Inferior parietal cortex (tissue), 1 donor: Measurements from ENCODE around the gene FBXO33.

Experiments
- DNase-seq: peaks from one replicate; pipeline ENCODE4 v3.0.0-alpha.2; 2016; ENCODE audit errors: extremely low spot score

The FBXO33 gene, protein sequence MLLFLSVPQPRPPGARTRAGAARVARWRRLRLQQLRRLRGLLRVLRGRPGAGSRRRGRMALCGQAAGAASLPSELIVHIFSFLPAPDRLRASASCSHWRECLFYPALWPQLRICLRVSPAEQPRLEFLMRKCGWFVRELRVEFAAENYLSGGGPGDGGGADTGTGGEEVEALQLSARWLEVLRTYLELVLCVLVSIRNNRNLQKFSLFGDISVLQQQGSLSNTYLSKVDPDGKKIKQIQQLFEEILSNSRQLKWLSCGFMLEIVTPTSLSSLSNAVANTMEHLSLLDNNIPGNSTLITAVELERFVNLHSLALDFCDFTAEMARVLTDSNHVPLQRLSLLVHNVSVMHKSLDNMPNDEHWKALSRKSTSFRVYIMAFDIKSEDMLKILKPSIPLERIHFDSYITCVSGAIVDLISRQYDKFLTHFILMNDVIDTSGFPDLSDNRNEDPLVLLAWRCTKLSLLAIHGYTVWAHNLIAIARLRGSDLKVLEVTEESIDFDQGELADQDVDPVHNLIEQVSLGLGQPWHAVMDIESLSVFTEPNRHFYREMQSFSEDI

DNA sequence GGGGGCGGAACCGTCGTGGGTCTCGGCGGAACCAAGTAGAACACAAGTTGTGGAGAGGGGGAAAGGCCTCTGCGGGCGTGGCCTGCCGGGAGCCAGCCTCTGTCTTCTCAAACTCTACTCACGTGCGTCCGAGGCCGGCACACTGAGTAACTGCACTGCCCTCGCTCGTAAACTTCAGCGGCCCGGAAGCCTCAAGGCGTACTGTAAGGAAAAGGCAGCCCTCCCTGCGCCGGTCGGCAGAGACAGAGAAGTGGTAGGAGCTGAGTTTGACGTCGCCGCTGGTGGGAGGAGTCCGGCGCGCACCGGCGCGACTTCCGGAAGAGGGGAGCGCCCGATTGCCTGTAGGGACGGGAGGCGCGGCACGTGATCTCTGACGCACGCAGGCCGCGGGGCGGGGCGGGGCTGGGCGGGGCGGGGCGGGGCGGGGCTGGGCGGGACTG is at the start of gene FBXO33:
TSS of gene FBXO33 (minus strand) at position 255 of the 440 bp plus-strand sequence. CDS start 271 bp downstream, outside the sequence.
- peak; percentile 93 for DNase-seq

- no peak for DNase-seq
Observed at GRCh38 chr14:39474416-39474911, 42.2 kb upstream of the FBXO33 start.

DNA sequence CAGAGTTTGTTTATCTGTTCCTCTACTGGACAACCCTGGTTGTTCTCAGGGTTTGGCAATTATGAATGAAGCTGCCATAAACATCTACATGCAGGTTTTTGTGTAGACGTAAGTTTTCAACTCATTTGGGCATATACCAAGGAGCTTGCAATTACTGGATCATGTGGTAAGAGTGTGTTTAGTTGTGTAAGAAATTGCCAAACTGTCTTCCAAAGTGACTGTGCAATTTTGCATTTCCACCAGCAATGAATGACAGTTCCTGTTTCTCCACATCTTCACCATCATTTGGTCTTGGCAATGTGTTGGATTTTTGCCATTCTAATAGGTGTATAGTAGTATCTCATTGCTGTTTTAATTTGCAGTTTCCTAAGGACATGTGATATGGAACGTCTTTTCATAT is 39.8 kb upstream of the FBXO33 start:
- no peak for DNase-seq

DNA sequence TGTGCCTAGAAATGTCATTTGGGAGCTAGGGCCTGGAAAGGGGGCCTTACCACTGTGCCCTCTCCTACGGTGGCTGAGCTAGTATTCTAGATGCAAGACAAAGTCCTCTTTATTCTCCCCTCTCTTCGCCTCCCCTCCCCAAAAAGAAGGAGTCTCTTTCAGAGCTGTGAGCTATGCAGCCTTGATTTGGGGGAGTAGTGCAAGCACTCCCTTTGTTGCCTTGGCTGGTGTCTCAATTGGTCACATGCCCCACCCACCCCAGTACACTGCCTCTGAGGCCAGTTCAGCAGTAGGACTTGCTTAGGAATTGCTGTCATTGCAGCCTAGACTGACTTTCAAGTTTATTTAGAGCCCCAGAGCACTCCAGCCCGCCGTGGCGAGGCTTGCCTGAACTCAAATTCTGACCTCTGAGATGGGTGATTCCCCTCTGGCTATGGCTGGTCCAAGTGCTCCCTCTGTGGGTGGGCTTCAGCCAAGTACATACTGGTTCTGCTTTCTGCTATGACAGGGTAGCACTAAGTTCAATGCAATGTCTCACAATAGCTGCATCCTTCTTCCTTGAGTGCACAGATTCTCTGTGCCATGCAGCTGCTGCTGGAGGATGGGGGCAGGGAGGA is 37.0 kb upstream of the FBXO33 start:
- DNase-seq: no peak

DNA sequence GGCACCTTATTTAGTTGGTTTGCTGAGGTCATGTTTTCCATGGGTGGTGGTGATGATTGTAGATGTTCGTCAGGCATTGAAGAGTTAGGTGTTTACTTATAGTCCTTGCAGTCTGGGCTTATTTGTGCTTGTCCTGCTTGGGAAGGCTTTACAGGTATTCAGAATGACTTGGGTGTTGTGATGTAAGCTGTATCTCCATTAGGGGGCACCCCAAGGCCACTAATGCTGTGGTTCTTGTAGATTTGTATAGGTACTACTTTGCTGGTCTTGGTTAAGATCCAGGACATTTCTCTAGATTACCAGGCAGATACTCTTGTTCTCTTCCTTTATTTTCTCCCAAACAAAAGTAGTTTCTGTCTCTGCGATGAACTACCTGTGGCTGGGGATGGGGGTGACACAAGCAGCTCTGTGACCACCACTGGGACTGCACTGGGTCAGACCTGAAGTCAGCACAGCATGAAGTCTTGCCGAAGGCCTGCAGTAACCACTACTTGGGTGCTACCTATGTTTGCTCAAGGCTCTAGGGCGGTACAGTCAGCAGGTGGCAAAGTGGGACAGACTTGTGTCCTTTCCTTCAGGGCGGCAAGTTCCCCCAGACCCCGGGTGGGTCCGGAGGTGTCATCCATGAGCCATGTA is 35.8 kb upstream of the FBXO33 start:
- DNase-seq: no peak

DNA sequence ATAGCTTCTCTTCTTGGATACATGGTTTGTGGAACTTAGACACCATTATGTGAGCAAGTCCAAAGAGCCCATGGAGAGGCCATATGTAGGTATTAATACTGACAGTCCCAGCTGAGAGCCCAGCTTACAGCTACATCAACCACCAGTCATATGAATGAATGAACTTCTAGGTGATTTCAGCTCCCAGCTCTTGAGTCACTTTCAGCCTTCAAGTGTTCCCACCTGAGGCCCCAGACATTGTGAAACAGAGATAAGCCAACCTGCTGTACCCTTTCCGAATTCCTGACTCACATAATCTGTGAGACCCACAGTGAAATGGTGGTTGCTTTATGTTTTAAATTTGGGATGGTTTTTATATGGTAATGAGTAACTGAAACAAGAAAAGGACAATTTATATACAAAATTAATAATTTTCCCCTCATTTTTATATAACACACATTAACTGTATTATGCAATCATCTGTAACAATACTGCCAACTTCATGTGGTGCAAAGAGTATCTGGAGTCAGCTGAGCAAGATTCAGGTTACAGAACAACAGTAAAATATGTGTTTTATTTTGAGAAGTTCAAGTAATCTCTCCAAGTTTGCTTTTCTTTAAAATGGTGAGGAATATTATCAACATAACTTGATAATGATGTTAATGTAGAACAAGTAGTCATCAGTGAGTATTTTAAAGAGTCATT is 27.7 kb upstream of the FBXO33 start:
- no peak for DNase-seq

DNA sequence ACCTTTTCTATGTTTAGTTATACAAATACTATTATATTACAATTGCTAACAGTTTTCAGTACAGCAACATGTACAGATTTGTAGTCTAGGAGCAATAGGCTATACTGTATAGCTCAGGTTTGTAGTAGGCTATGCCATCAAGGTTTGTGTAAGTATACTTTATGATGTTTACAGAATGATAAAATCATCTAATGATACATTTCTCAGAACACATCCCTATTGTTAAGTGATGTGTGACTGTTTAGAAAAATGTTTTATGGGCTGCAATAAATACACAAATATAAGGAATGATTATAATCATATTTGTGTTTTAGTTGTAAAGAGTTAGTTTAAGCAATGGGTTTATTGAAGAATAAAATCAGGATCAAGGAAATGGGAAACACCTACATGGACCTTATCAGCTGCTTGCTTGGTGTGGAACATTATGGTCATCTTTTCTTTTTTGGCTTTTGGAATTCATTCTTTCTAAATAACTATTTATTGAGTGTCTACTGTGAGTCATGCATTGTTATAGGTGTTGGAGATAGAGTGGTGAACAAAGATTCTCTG is 24.5 kb upstream of the FBXO33 start:
- DNase-seq: no peak

DNA sequence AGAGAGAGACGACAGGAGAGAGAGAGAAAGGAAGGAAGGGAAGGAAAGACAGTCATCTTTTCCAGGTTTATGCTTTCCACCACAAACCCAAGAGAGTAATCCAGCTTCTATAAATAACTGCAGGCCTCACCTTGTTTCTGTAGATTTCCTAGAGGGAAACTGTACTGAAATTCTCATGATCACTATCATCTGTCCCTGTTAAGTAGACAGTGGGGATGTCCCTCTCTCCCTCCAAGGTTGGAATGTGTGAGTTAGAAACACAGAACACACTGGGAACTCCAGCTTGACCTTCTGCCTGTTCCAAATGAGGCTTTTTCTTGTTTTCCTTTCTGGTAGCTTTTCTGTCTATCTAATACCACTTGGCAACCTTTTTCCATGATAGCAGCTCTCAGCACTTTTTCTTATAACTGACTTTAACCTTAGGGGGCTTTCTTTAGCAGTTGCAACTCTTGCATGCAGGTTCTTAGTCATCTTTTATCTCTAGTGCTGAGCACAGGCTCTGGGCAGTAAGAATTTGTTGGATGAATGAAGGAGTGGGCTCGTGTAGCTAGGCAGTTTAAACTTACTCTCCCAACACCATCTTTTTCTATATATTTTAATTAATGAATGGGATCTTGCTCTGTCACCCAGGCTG is 22.8 kb upstream of the FBXO33 start:
- no peak for DNase-seq

GRCh38 chr14:39452680-39453079 is 20.4 kb upstream of the FBXO33 start:
- peak; percentile 34 for DNase-seq

DNA sequence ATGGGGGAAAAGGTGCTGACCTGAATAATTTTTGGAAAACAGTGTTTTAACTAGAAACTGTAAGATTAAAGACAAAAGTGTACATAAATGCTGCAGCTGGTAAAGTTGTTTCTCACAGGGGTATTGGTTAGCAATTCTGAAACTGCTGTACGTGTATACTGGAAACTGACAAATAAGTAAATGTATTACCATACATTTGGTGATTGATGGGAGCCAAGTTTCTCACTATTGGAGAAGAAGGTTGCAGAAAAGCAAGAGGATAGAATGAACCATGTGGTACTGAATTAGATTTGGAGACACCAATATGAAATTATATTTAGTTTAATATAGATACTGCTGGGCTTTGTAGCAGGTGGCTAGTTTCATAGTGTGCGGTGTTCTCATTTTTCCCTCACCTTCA is 19.6 kb upstream of the FBXO33 start:
- DNase-seq: no peak

- no peak for DNase-seq
Observed at GRCh38 chr14:39447175-39447661, 15.0 kb upstream of the FBXO33 start.

- no peak for DNase-seq
Observed at GRCh38 chr14:39446131-39446744, 14.0 kb upstream of the FBXO33 start.

DNA sequence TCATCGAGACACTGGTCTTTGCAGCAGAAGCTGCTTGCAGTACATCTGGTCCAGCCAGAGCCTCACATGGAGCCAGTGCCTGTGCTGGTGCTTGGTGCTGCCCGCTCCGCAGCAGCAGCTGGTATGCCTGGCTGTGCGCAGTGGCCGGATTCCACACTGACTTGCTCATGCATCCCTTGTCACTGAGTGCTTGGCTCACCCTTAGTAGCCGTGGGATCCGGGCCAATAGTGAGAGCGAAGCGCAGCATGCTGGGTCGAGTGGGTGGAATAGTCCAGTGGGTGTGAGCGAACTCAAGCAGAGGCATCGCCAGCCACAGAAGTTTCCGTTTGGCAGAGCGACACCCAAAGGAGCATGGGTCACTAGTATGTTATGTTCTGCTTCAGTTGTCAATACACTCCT is 10.1 kb upstream of the FBXO33 start:
- DNase-seq: no peak

DNA sequence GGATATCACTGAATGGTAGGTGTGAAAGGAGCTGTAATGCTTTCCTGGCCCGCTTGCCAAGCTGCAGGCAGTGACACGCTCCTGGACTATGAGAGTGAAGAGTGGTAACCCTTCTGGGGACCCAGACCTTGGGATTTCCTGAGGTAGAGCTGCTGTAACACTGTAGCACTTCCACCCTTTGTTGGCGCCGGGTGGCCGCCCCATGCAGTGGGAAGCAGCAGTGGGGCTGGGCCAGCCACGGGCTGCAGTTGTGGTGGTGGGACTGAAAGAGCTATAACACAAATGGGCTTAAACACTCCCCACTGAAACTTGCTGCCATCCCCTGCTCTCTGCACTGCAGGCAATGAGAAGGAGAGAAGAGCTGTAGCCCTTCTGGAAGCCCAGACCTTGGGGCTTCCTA is 9.6 kb upstream of the FBXO33 start:
- DNase-seq: no peak

GRCh38 chr14:39440975-39441374 is 8.7 kb upstream of the FBXO33 start:
- no peak for DNase-seq

GRCh38 chr14:39435241-39435640 is 3.0 kb upstream of the FBXO33 start:
- DNase-seq: no peak

DNA sequence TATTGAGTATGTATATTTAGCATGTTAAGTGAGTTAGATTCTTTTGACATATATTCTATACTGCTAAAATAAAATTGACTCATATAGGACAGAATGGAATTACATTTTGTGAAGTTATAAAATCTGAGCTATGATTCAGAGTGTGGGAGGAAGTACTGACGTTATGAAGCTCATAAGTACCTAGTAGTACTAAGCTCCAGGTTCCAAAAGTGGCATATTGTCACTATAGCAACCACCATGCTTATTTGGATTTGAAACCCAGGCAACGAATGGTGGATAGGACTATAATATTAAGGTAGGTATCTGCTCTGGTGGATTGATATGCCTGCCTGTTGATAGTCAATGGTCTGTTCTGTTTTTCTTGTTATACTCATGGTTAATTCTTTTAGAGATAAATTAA is 2.2 kb upstream of the FBXO33 start:
- peak; percentile 43 for DNase-seq

GRCh38 chr14:39433452-39433813 is 1.2 kb upstream of the FBXO33 start:
- no peak for DNase-seq

DNA sequence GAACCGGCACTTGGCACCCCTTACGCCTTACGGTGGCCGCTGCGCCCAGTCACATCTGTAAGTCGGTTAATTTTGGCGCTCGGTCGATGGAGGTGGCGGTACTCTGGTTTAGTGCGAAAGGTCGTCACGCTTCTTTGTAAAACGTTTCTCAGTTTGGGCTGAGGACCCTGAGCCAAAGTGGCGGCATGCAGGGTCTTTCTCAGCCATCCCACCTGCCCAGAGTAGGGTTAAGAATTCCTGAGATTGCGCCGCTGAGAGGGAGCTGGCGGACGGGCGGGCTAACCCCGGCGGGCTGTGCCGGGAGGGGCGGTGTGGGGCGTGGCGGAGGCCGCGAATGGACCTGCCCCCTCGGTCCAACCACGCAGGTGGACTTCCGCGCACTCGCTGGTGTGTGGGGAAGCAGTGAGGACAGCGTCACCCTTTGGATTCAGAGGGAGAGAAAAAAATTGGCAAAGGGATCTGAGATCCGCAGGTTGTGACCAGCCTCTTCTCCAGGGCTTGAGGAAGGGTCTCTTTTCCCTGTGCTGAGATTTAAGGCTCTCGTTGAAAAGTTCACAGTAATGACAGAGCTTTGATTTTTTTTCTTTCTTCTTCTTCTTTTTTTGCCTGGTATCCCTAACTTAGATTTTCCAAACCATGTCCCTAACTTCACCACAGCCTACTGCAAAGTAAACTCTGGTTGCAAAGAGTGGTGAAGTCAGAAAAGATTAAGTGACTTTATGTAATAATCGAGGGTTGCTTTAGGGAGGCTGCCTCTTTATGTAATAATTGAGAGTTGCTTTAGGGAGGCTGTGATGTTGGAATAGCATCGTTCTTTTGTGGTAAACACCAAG is 602 bp upstream of the FBXO33 start:
- peak; percentile 53 for DNase-seq
